Thyroid gland (tissue), 4 donors: ENCODE data around the gene FGF21.

ENCODE experiments used
- CTCF ChIP-seq, 6 experiments: fragments of 200-600 bp in 3 of 6; fragments of 450-650 bp in 3 of 6; sonication (generic) in 3 of 6; IDR thresholded peaks; one replicate each; pipeline ENCODE4 v1.5.1; 2016 to 2019; ENCODE audit warnings: antibody characterized with exemption in 6 of 6, mild to moderate bottlenecking in 2 of 6, inconsistent platforms in 1 of 6, moderate library complexity in 1 of 6
- POLR2A ChIP-seq, 2 donors: fragments of 450-650 bp; IDR thresholded peaks; one replicate each; pipeline ENCODE4 v1.6.1; 2017; ENCODE audit warnings: antibody characterized with exemption in 2 of 2, mild to moderate bottlenecking in 2 of 2, moderate library complexity in 1 of 2

- TF ChIP-seq CTCF (IDR thresholded peaks at IDR 0.05) (no peak), POLR2A (IDR thresholded peaks at IDR 0.05) (no peak)
These were observed 52.4 kb downstream of the FGF21 start for GRCh38 chr19:48807590-48808308.
